ENCODE data around the gene TMEM40.
"Not testable (repeated sequence)": the region's sequence is repeated elsewhere in the genome, so short reads cannot be mapped to it uniquely, and the experiment has no call there.

Gene TMEM40, protein sequence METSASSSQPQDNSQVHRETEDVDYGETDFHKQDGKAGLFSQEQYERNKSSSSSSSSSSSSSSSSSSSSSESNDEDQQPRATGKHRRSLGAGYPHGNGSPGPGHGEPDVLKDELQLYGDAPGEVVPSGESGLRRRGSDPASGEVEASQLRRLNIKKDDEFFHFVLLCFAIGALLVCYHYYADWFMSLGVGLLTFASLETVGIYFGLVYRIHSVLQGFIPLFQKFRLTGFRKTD

DNA sequence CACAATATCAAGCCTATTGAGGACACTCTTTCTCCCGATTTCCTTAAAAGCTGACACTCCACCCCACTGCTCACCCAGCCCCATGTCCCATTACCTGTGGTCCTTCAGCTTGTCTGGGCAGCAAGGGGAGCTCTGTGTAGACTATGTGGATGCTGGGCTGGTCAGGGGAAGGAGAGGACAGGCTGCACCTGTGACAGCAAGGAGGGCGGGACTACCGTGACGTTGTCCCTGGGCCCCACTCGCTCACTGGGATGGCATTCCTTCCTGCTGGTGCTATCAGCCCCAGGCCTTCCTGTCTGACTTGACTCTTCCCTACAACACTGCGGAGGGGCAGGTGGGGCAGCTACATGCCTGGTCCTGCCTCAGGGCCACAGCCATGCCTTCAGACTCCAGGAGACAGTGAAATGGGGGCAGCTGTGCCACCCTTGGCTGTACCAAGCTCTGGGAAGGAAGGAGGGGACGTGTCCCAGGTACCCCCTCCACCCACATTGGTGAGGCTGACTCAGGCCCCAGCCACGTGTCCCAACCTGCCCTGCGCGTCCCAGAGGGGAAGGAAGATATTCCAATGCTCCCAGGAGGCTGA lies at the start of gene TMEM40:
Gene TMEM40 (minus strand): TSS at position 163 of the 583 bp plus-strand sequence. CDS start 9,427 bp downstream, outside the sequence.
- DNase-seq: no peak

GRCh38 chr3:12808587-12808986 lies 49.5 kb upstream of the TMEM40 start:
- no peak for DNase-seq

- DNase-seq: no peak
Observed at GRCh38 chr3:12807601-12808359, 48.7 kb upstream of the TMEM40 start.

DNA sequence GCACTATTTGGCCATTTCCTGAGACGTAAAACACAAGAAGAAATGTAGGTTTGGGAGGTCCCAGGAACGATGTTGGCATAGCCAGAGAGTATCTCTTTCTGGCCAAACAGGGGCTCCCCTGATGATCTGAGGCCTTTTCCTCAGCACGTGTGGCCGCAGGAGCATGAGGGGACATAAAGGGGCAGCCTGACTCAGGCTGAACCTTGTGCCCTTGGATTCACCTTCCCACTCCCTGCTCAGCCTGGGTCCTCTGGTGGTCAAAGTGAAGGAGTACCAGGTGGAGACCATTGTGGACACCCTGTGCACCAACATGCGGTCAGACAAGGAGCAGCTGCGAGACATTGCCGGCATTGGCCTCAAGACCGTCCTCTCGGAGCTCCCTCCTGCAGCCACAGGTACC lies 48.0 kb upstream of the TMEM40 start:
- DNase-seq: no peak

- DNase-seq: no peak
Observed at GRCh38 chr3:12803371-12803770, 44.3 kb upstream of the TMEM40 start.

- no peak for DNase-seq
Observed at GRCh38 chr3:12799525-12800440, 40.7 kb upstream of the TMEM40 start.

- no peak for DNase-seq
Observed at GRCh38 chr3:12798559-12799179, 39.6 kb upstream of the TMEM40 start.

- DNase-seq: no peak
Observed at GRCh38 chr3:12797892-12798558, 39.0 kb upstream of the TMEM40 start.

GRCh38 chr3:12797124-12797891 lies 38.2 kb upstream of the TMEM40 start:
- DNase-seq: peak in 1 of 58 donors; percentile 11

DNA sequence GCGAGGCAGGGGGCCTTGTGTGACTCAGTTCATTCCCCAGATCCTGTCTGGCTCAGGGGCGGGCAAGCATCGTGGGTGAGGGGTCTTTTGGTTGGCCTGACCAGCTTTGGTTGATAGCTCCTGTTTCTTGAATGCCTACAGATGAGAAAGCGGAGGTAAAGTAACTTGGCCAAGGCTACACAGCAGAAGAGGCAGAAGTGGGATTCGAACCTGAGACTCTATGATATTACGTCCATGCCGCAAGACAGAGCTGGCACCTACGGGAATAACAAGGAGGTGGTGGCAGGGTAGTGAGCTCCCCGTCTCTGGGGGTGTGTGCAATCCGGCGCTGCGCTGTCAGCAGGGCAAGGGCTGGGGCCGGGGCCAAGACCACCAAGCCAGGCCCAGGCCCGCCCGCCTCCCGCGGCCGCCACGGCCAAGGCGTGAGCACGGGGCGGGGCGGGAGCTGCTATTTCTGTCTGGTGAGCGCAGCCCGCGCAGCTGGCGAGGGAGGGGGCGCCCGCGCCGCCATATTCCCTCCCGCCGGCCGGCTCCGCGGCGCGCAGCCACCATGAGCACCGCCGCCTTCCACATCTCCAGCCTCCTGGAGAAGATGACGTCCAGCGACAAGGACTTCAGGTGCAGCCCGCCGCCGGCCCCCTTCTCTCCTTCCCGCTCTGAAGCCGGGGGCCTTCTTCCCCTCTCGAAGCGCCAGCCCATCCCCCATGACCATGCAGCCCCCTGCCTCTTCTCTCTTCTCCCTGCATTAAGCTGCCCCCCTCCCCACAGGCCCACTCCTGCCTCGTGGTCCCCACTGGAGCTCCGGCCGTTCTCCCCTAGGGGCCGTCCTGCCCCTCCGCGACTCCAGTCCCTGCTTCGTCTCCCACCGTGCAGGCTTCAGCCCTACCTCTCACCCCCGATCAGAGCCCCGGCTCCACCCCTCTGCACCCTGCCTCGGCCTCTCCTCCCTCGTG lies 37.4 kb upstream of the TMEM40 start, which contains the start of gene CAND2:
Gene CAND2 (plus strand): TSS at position 510 of the 953 bp plus-strand sequence. CDS start 41 bp downstream, at position 551.
- peak in 53 of 58 donors; percentile 14 to 76 (median 47) for DNase-seq

DNA sequence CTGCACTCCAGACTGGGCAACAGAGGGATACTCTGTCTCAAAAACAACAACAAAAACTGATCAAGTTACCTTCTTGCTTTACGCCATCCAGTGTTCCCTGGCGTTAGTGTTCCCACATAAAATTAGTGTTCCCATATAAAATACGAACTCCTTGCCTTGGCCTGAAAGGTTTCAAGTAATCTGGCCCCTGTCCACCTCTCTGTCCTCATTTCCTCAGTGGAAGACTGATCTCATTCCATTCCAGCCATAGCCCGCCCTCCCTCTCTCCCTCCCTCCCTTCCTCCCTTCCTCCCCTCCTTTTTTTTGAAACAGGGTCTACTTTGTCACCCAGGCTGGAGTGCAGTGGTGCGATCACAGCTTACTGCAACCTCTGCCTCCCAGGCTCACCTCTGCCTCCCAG lies 34.6 kb upstream of the TMEM40 start:
- no peak for DNase-seq

GRCh38 chr3:12791430-12791829 lies 32.4 kb upstream of the TMEM40 start:
- DNase-seq: no peak

DNA sequence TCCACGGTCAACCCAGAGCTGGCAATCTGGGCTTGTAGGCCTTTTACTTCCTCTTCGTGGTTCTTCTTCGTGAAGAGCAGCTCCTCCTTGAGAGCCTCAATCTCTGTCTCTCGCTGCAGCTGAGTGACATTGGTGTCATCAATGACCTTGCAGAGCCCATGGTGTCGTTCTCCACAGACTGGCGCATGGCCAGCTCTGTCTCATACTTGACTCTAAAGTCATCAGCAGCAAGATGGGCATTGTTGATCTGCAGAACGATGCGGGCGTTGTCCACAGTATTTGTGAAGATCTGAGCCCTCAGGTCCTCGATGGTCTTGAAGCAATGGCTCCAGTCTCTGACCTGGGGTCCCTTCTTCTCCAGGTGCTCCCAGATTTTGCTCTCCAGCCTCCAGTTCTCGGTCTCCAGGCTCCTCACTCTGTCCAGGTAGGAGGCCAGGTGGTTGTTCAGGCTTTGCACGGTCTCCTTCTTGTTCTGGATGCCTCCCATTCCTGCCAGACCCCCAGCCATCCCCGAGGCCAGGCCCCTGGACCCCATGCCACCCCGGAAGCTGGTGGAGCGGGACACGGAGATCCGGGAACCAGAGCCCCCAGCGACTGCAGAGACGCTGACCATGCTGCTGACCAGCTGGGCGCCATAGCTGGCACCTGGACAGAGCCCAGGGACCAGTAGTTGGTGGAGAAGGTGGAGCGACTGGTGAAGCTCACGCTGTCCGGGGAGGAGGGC lies 29.1 kb upstream of the TMEM40 start:
- DNase-seq: not testable (repeated sequence)

DNA sequence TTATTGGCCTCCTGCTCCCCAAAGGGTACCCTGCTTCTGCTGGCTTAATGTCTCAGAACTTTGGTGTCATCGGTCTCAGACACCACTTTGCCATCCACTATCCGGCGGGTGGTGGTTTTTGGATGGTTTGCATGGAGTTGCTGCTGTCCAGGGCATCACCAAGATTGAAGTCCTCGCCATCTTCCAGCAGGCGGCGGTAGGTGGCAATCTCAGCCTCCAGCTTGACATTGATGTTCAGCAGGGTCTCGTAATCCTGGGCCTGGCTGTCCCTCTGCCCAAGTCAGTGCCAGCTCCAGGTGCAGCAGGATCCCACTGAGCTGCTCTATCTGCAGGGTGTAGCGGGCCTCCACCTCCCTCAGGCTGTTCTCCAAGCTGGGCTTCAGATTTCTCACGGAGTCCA lies 28.3 kb upstream of the TMEM40 start:
- DNase-seq: peak in 12 of 58 donors; percentile 8 to 57 (median 22)

DNA sequence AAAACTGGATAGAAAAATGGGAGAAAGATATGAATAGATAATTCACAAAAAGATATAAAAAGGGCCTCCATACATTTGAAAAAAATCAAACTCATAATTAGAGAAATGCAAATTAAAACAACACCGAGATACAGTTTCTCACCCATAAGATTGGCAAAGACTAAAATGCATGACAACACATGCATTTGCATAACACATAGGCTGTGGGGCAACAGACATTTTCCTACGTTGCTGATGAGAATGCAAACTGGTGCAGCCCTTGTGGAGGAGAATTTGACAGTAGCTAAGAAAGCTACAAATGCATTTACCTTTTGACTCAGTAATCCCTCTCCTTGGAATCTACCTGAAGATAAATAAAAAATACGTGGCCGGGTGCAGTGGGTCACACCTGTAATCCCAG lies 26.0 kb upstream of the TMEM40 start:
- DNase-seq: no peak

DNA sequence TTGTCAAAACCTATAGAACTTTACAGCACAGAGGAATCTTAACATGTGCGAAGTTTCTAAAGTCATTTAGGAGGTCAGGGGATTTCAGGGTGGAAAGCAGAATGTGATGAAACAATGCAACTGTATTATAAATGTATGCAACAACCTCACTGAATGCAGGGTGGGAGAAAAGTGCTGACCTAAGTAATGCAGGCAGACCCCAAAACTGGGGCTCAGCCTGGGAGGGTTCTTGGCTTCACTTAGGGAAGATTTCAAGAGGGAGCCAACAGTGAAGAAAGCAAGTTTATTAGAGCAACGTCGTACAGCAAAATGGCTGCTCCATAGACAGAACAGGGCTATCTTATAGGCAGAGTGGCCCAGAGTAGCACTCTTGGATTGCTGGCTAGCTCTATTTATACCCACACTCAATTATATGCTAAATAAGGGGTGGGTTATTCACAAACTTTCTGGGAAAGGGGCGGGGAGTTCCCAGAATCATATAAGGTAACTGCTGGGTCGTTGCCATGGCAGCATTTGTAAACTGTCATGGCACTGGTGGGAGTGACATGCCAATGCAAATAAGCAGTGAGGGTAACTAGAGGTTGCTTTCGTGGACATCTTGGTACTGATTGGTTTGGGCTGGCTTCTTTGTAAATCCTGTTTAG lies 23.2 kb upstream of the TMEM40 start:
- DNase-seq: no peak

- DNase-seq: no peak
Observed at GRCh38 chr3:12780751-12781150, 21.7 kb upstream of the TMEM40 start.
